DMS53 (cell line): ENCODE results near the gene KCTD15.

Experiments used
- DNase-seq: peaks from one replicate; lab custom pipeline; 2025; lab: John Stamatoyannopoulos, UW

KCTD15 gene

DNA sequence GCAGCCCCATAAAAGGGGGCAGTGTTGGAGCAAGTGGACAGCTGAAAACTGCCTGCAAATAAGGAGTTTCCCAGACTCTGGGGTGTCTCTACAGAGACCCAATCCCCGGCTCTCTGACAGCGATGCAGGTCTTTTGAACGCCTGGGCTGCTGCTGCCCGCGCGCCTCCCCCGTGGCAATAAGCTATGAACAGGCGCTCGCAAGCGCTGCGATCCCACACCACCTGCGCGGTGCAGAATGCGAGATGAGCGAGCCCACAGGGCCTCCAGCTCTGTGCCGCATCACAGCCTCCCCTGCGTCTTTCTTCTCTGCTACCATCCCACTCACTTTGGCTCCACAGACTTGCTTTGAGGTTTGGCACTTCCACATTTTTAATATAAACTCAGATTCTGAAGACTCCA is 62.3 kb downstream of the KCTD15 start:
- no peak for DNase-seq

- DNase-seq: no peak
These were observed 63.8 kb downstream of the KCTD15 start for GRCh38 chr19:33860312-33861090.

- no peak for DNase-seq
These were observed 65.3 kb downstream of the KCTD15 start for GRCh38 chr19:33861950-33862349.

DNA sequence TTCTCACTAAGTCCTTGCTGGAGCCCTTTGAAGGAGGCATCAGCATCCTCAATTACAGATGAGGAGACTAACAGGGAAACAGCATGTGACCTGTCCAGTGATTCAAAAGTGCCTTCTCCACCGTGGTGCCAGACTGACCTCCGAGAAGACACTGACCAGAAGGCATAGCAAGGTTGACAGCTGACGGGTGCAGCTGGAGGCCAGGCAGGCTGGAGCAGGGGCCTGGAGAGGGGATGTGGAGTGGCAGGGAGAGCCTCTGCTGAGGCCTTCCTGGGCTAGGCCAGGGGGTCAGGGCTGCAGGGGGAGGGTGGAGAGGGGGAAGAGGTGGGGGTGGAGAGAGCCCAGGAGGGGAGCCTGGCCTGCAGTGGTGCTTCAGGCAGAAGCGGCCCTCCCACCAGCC is 66.3 kb downstream of the KCTD15 start:
- DNase-seq: no peak

DNA sequence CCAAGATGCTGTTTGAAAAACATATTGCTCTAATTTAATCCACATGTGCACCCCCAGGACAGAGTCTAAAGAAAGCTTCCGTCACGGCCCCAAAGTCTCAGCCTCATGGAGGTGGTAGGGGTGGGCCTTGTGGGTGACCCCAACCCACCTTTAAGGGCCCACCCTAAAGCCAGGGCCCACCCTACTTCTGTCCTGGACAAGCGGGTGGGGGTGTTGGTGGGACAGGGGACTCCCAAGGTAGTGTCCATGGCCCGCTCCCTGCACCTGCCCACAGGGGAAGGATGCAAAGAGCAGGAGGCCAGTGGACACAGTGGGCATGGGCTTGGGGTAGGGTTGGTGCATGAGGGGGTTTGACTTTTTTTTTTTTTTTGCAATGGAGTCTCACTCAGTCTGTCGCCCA is 66.8 kb downstream of the KCTD15 start:
- DNase-seq: no peak

DNA sequence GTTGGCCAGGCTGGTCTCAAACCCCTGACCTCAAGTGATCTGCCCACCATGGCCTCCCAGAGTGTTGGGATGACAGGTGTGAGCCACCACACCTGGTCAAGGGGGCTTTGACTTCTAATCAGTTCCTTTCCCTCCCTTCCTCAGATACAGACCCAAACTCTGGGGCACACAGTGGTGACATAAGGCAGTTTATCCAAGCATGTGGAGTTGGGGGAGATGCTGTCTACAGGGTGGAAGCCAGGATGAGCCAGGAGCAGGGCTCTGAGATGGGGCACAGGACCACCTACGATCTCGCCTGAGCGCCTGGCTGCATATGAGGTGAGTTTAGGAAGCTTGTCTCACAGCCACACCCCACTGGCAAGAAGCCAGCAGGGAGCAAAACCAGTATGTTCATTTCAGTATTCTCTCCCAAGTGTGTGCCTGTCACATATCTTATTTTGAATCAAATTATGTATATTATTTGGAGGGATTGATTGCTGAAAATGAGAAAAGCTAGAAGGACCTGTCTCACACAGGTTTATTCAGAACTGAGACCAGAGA is 67.7 kb downstream of the KCTD15 start:
- DNase-seq: no peak

DNA sequence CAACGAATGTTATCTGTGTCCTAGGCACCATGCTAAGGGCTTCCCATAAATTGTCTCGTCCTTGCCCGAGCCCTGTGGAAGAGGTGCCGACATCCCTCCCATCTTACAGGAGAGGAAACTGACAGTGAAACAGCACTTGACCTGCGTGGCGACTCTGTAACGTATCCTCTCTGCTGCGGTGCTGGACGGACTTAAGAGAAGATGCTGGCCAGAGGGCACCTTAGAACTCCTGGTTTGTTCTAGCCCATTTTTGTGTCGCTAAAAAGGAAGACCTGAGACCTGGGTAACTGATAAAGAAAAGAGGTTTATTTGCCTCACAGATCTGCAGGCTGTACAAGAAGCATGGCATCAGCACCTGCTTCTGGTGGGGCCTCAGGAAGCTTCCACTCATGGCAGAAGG is 68.6 kb downstream of the KCTD15 start:
- no peak for DNase-seq
